HepG2 (cell line): Measurements from ENCODE around the gene EDC3. TPM values are rescaled to one million over a fixed set of nuclear protein-coding genes. Genes with fewer than 3 reads are reported as not detected.

ENCODE experiments used
- CEBPB ChIP-seq: IDR thresholded peaks from 2 replicates; pipeline ENCODE4 v1.6.1; 2011; ENCODE audit warnings: low read depth, low read length, improper control_type of control experiment, borderline replicate concordance
- KAT8 ChIP-seq: IDR thresholded peaks from 2 replicates; pipeline ENCODE4 v1.6.1; 2016; ENCODE audit warnings: missing genetic modification reagents, missing compliant biosample characterization
- NCOA2 ChIP-seq: sonication (generic); formaldehyde crosslinking; IDR thresholded peaks from 2 replicates; pipeline ENCODE4 v1.8.0; 2022; ENCODE audit warnings: inconsistent platforms
- PTBP1 ChIP-seq: fragments of 200-400 bp; formaldehyde crosslinking; IDR thresholded peaks from 2 replicates; pipeline ENCODE4 v1.6.1; 2018; ENCODE audit warnings: low read length, low read depth; ENCODE audit not compliant: poor library complexity, severe bottlenecking
- RFX1 ChIP-seq: fragments of 450-650 bp; IDR thresholded peaks from 2 replicates; pipeline ENCODE4 v1.6.1; 2017
- SKIL ChIP-seq: sonication (generic); formaldehyde crosslinking; IDR thresholded peaks from 2 replicates; pipeline ENCODE4 v1.8.0; 2022; ENCODE audit warnings: missing genetic modification reagents, mild to moderate bottlenecking, moderate library complexity, borderline replicate concordance
- ZNF234 ChIP-seq: sonication (generic); formaldehyde crosslinking; conservative IDR thresholded peaks from 2 replicates; pipeline ENCODE4 v1.5.1; 2020; ENCODE audit warnings: mild to moderate bottlenecking, missing genetic modification reagents
- ZNF318 ChIP-seq: sonication (generic); formaldehyde crosslinking; IDR thresholded peaks from 2 replicates; pipeline ENCODE4 v1.4.0; 2020; ENCODE audit warnings: mild to moderate bottlenecking, missing genetic modification reagents
- polyA plus RNA-seq, 8 experiments: library from polyadenylated mRNA; depleted of rRNA in 3 of 8; stranded (reverse) in 7 of 8; unstranded in 1 of 8; fragments of >200 nt; fragmentation: Illumina TruSeq in 4 of 8; extraction: Trizol in 4 of 8; gene quantifications; 2 replicates each; pipeline versions ENCODE4 v1.2.1 to v1.2.3, GENCODE V29; 2011 to 2016; ENCODE audit warnings: low read depth in 4 of 8, missing spikeins in 1 of 8, mixed read lengths in 1 of 8; ENCODE audit not compliant: insufficient read depth in 1 of 8
- total RNA-seq, 5 experiments: library from RNA; depleted of rRNA; stranded (reverse); fragments of >200 nt; fragmentation: Illumina TruSeq; extraction: Trizol; gene quantifications; 2 replicates each; pipeline ENCODE4 v1.2.3, GENCODE V29; 2016; ENCODE audit warnings: low read depth in 1 of 5

The EDC3 gene
- total and polyA plus RNA-seq, 2 of the 13 experiments (the other 11 are each of a cell fraction or from before 2014, with no cell fraction given) = 17.4 to 32.0 TPM

GRCh38 chr15:74599156-74599555, 96.7 kb downstream of the EDC3 start (continued):
- TF ChIP-seq KAT8 (CRISPR knock-in tag) (no peak), NCOA2 (CRISPR knock-in tag) (no peak), SKIL (no peak), PTBP1 (no peak), ZNF318 (CRISPR knock-in tag) (no peak), RFX1 (no peak), CEBPB (no peak), ZNF234 (CRISPR knock-in tag) (no peak)
- TF ChIP-seq, all 625 proteins: peak for 0
